Right lobe of liver (tissue), 4 donors: Measurements from ENCODE around the gene PDE6A.

Source experiments
- CTCF ChIP-seq, 4 donors: fragments of 200-600 bp in 3 of 4; fragments of 450-650 bp in 1 of 4; IDR thresholded peaks; one replicate each; pipeline versions ENCODE4 v1.5.1 to v1.8.0; 2016 to 2022; ENCODE audit warnings: antibody characterized with exemption in 4 of 4, mild to moderate bottlenecking in 2 of 4
- POLR2A ChIP-seq: fragments of 450-650 bp; IDR thresholded peaks from one replicate; pipeline ENCODE4 v1.6.1; 2017; ENCODE audit warnings: antibody characterized with exemption, mild to moderate bottlenecking
- donor health status: DM: no; HTN: no; CAD: no.
- donor health status: DM: no; HTN: no; CAD: no.
- donor health status: DM: no; HTN: yes; CAD: no.

GRCh38 chr5:149942199-149942598 lies 2.4 kb downstream of the PDE6A start:
- TF ChIP-seq CTCF (IDR thresholded peaks at IDR 0.05) (no peak), POLR2A (no peak)
